ENCODE data around the gene CARMIL3.
"Not testable (repeated sequence)": the region's sequence is repeated elsewhere in the genome, so short reads cannot be mapped to it uniquely, and the experiment has no call there.

Gene CARMIL3

GRCh38 chr14:24051789-24052655, at the start of gene CARMIL3:
CARMIL3 (plus strand) TSS chr14:24052009; CDS start chr14:24052154, 145 bp downstream.
- no peak for DNase-seq (ENCODE audit: low read depth)
- H3K4me3 ChIP-seq (ENCODE audit: low read length): peak within 1 kb of the TSS; percentile 56
- no peak for TF ChIP-seq CTCF (conservative IDR thresholded peaks at IDR 0.05; ENCODE audit: low read depth, low read length)

- DNase-seq (ENCODE audit: low read depth): not testable (repeated sequence)
- H3K4me3 ChIP-seq (ENCODE audit: low read length): peak overlapping the region; percentile 43
These were observed 45.4 kb upstream of the CARMIL3 start for GRCh38 chr14:24006471-24006816.

- peak overlapping the region; percentile 43 for H3K4me3 ChIP-seq (ENCODE audit: low read length)
- DNase-seq (ENCODE audit: low read depth): not testable (repeated sequence)
These were observed 44.8 kb upstream of the CARMIL3 start for GRCh38 chr14:24006817-24007652.

- no peak for TF ChIP-seq CTCF (conservative IDR thresholded peaks at IDR 0.05; ENCODE audit: low read depth, low read length)
- DNase-seq (ENCODE audit: low read depth): no peak
- H3K4me3 ChIP-seq (ENCODE audit: low read length): no peak overlapping the region
These were observed 40.8 kb upstream of the CARMIL3 start for GRCh38 chr14:24011051-24011450.

- not testable (repeated sequence) for H3K4me3 ChIP-seq (ENCODE audit: low read length); DNase-seq (ENCODE audit: low read depth)
These were observed 39.0 kb upstream of the CARMIL3 start for GRCh38 chr14:24012726-24013273.

GRCh38 chr14:24013654-24014514, 37.9 kb upstream of the CARMIL3 start:
- TF ChIP-seq CTCF (conservative IDR thresholded peaks at IDR 0.05; ENCODE audit: low read depth, low read length): peak; percentile 84
- H3K4me3 ChIP-seq (ENCODE audit: low read length): no peak overlapping the region
- no peak for DNase-seq (ENCODE audit: low read depth)

GRCh38 chr14:24015745-24016144, 36.1 kb upstream of the CARMIL3 start:
- H3K4me3 ChIP-seq (ENCODE audit: low read length); DNase-seq (ENCODE audit: low read depth): not testable (repeated sequence)

GRCh38 chr14:24018978-24019377, 32.8 kb upstream of the CARMIL3 start:
- not testable (repeated sequence) for DNase-seq (ENCODE audit: low read depth); H3K4me3 ChIP-seq (ENCODE audit: low read length)

- not testable (repeated sequence) for DNase-seq (ENCODE audit: low read depth); H3K4me3 ChIP-seq (ENCODE audit: low read length)
- peak; percentile 10 for TF ChIP-seq CTCF (conservative IDR thresholded peaks at IDR 0.05; ENCODE audit: low read depth, low read length)
These were observed 31.9 kb upstream of the CARMIL3 start for GRCh38 chr14:24019944-24020343.

GRCh38 chr14:24020520-24020919, 31.3 kb upstream of the CARMIL3 start:
- DNase-seq (ENCODE audit: low read depth); H3K4me3 ChIP-seq (ENCODE audit: low read length): not testable (repeated sequence)

GRCh38 chr14:24024939-24025418, 26.8 kb upstream of the CARMIL3 start:
- H3K4me3 ChIP-seq (ENCODE audit: low read length); DNase-seq (ENCODE audit: low read depth): not testable (repeated sequence)

GRCh38 chr14:24029687-24030086, 22.1 kb upstream of the CARMIL3 start:
- not testable (repeated sequence) for DNase-seq (ENCODE audit: low read depth); H3K4me3 ChIP-seq (ENCODE audit: low read length)

- not testable (repeated sequence) for DNase-seq (ENCODE audit: low read depth); H3K4me3 ChIP-seq (ENCODE audit: low read length)
These were observed 20.5 kb upstream of the CARMIL3 start for GRCh38 chr14:24031331-24031730.

All from retinal pigment epithelial cell (primary cell).